Cardiac ventricle fibroblast (primary cell): Measurements from ENCODE around the gene GPN2. TPM values are rescaled to one million over a fixed set of nuclear protein-coding genes. Genes with fewer than 3 reads are reported as not detected.

ENCODE experiments used
- total RNA-seq: library from RNA; depleted of rRNA; stranded (reverse); fragments of >200 nt; gene quantifications from 2 replicates; pipeline ENCODE4 v1.2.3, GENCODE V29; 2015

GPN2 gene
- total RNA-seq: 8.9 and 9.5 TPM in 2 replicates

DNA sequence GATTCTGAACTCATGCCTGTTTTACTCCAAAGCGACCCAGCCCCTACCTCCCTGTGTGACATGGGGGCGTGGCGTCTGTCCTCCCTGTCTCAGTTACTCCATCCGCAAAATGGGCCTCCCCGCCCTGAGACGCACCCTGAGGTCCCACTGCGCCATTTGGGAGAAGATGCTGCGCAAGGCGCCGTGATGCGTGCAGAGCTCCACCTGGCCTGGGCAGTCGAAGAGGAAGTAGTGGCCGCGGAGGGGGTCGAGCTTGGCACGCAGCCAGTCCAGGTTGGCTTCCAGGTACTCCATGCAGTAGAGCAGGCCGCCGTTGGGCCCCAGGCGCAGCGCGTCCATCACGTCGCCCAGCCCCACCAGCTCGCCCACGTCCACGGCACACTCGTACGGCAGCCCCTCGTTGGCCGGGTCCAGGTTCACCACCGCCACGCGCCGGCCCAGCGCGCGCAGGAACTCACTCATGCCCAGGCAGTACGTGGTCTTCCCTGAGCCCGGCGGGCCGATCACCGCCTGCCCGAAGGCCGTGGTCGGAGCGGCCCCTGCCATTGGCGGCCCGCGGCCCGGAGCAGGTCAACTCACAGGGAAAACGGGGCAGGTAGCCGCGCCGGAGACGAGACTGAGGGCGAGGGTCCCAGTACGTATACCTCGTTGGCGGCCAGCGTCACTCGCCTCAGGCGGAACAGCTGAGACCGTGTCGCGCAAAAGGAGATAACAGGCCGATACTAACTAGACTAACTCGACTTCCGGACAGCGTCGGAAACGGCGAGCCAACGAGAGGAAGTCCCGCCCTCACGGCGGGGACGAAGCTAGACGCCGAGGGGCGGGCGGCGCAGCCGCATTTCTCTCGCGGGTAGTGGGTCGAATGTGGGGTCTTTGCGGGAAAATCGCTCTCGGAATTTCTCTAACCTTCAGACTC, at the start of gene GPN2:
Gene GPN2 (minus strand): TSS at position 733 of the 916 bp plus-strand sequence. CDS start 187 bp downstream, at position 546.

DNA sequence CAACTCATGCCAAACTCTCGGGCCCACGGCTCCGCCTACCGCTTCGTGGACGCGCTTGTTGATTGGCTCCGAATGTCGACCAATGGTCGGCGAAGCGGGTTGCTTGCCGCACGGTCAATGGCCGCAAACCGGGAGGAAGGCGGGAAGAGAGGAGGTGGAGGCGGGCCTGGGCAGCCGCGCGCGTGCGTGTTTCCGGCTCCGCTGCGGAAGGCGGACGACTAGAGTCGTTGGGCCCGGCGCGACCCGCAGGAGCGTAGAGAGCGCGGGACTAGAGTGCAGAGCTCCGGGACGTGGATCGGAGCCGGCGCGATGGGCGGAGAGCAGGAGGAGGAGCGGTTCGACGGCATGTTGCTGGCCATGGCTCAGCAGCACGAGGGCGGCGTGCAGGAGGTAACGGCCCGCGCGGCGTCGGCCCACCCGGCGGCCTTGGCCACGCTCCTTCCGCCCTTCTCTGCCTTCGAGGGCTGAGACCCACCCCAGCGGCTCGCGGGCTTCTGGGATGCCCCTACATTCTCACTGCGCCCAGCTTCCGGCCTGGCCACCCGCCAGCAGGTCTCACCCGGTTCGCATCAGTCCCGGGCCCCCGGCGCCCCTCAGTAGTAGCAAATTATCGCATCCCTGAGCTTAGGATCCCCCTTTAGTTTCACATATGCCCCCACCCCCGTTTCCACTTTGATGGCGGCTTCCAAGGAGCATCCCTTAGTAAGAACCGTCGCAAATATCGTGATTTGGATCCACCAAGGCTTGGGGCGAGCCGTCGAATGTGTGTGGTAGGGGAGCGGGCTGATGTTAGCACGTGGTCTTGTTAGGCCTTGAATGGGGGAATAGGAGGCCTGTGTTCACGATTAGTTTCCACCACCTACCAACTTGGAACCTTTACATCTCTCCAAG, 31.7 kb upstream of the GPN2 start, which contains the start of gene NUDC:
Gene NUDC (plus strand): TSS at position 204 of the 891 bp plus-strand sequence. CDS start 106 bp downstream, at position 310.

DNA sequence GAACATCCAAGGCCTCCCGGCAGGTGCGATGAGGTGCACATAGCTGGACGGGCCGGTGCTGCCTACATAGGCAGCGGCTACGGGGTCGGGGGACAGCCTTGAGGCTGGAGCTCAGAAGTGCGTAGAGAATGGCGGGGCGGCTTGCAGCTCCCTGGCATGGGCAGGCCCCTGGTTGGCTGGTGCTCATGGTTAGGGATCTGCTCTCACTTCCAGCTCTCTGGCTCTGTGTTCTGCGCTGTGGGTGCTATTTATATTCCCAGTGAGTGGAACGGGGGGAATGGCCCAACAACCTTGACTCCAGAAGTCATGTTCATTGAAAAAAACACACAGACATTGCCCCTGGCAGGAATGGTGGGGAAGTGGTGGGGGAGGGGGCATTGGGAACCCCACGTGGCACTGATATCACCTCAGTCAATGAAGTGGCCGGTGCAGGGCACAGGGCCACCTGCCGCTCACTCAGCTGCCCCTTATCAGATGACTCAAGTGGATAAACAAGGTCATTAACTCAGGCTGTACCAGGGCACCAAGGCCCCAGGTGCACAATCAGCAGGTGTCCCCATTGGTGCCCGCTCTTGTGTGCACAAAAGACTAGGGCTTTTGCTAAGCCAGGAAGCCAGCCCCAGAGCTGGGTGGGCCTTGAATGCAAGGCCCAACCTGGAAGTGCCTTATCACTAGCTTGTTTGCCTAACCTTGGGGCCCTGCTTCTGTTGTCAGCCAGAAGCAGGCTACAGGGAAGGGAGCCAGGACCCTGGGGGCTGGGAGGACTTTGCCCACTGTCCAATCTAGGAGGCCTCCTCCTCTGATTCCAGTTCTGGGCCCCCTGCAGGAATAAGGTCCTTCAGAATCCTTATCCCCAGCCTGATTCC, 23.9 kb upstream of the GPN2 start, which contains the start of gene NR0B2:
Gene NR0B2 (minus strand): TSS at position 222 of the 866 bp plus-strand sequence. CDS start 35 bp downstream, at position 187.

DNA sequence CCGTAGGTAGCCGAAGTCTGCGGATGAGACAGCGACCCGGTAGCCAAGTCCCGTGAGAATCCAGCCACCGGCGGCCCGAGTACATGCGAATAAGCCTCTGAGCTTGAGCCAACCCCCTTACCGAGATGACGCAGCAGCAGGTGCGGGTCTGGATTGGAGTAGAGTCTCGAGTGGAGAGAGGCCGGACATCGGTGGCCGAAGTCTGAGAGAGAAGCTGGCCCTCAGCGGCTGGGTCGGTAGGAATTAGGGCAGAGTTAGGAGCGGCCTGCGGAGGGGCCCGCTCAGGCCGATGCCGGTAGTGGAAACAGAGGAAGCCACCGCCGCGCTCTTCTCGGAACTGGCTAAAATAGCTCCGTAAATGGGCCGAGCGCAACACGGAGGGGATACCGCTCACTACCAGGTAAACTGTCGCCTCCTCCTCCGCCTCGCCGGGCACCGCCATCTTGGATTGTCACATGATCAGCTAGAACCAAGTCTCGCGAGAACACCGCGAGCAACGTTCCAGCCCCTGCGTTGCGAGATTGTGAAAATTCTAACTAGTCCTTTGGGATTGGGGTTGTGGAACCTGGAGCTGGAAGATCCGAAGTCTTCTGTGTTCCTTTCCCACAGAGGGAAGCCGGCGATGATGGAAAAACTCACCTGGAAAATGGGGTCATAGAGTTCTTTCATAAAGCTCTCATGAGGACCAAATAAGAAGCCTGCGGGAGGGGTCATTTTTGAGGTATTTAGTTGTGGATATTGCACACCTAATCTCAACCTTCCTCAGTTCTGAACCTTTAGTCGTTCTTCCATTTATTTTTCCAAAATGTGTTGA, 10.1 kb upstream of the GPN2 start, which contains the start of gene GPATCH3:
Gene GPATCH3 (minus strand): TSS at position 467 of the 814 bp plus-strand sequence. CDS start 25 bp downstream, at position 442.

DNA sequence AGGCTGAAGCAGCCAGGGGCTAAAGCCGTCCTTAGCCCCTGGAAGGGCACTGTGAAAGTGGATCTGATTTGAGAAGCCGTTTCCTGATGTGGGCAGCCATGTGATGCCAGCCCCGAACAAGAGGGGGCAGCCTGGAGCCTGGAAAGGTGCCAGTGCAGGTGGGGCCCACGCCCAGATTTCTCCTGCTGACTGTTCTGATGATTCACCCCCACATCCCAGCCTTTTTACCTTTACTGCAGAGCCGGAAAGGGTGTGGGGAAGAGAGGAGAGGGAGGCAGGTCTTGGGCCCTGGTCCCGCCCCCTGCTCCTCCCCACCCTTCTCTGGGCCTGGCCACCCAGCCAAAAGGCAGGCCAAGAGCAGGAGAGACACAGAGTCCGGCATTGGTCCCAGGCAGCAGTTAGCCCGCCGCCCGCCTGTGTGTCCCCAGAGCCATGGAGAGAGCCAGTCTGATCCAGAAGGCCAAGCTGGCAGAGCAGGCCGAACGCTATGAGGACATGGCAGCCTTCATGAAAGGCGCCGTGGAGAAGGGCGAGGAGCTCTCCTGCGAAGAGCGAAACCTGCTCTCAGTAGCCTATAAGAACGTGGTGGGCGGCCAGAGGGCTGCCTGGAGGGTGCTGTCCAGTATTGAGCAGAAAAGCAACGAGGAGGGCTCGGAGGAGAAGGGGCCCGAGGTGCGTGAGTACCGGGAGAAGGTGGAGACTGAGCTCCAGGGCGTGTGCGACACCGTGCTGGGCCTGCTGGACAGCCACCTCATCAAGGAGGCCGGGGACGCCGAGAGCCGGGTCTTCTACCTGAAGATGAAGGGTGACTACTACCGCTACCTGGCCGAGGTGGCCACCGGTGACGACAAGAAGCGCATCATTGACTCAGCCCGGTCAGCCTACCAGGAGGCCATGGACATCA, 27.1 kb downstream of the GPN2 start, which contains the start of gene SFN:
Gene SFN (plus strand): TSS at position 369 of the 904 bp plus-strand sequence. CDS start 64 bp downstream, at position 433.

DNA sequence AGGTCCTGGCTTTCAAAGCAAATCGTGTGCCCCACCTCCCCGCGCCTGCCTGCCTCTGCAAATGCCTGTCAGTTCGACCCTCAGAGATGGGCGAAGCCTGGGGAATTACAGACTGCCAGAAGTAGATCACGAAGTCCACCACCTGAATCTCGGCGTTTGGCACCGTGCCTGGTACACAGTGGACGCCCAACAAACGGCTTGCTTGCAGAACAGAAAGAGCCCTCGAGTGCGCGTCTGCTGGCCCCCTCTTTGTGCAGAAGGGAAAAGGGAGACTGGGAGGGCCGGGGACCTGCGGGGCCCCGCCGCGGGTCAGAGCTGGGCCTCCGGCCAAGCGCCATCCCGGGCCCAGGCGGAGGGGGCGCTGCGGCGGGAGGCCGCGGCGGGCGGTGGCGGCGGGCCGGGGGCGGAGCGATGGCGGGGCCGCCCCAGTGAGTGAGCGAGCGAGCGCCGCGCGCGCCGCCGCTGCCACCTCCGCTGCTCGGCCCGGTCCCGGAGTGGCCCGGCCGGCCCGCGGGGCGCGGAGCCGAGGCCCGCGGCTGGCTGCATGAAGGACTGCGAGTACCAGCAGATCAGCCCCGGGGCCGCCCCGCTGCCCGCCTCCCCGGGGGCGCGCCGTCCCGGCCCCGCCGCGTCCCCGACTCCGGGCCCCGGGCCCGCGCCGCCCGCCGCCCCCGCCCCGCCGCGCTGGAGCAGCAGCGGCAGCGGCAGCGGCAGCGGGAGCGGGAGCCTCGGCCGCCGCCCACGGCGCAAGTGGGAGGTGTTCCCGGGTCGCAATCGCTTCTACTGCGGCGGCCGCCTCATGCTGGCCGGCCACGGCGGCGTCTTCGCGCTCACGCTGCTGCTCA, 63.6 kb downstream of the GPN2 start, which contains the start of gene ZDHHC18:
Gene ZDHHC18 (plus strand): TSS at position 428 of the 845 bp plus-strand sequence. CDS start 117 bp downstream, at position 545.

Other genes with a start within 250 kb of the GPN2 start
- 20.8 and 32.6 TPM in 2 replicates for gene ARID1A, start 194.3 kb downstream of the GPN2 start, total RNA-seq
- 13.8 and 15.5 TPM in 2 replicates for gene PIGV, start 102.3 kb downstream of the GPN2 start, total RNA-seq
- 4.1 and 10.5 TPM in 2 replicates for gene ZDHHC18, start 63.6 kb downstream of the GPN2 start, total RNA-seq
- gene SFN, start 27.1 kb downstream of the GPN2 start, total RNA-seq: not detected in 2 replicates
- gene GPATCH3, start 10.2 kb upstream of the GPN2 start, total RNA-seq: 8.4 and 9.1 TPM in 2 replicates
- gene NR0B2, start 23.7 kb upstream of the GPN2 start, total RNA-seq: 0.20 TPM in 1 of 2 replicates, not detected in the other
- 48.2 and 50.8 TPM in 2 replicates for gene NUDC, start 31.5 kb upstream of the GPN2 start, total RNA-seq
- not detected in 2 replicates for gene KDF1, start 70.2 kb upstream of the GPN2 start, total RNA-seq
- 97.8 and 113 TPM in 2 replicates for gene TRNP1, start 103.4 kb upstream of the GPN2 start, total RNA-seq
- 9.7 and 12.7 TPM in 2 replicates for gene TENT5B, start 122.6 kb upstream of the GPN2 start, total RNA-seq